GM18505 (cell line): ENCODE data around the gene BEST1.

Source experiments
- ATAC-seq: cut with Tn5 transposase; IDR thresholded peaks from one replicate; pipeline ENCODE4 v1.9.1; 2021; ENCODE audit not compliant: unreplicated experiment
- POLR2A ChIP-seq: IDR thresholded peaks from 4 replicates; pipeline ENCODE4 v1.6.1; 2011; ENCODE audit warnings: borderline replicate concordance; ENCODE audit not compliant: insufficient read depth, insufficient read length; ENCODE audit errors: extremely low read depth

BEST1 gene

DNA sequence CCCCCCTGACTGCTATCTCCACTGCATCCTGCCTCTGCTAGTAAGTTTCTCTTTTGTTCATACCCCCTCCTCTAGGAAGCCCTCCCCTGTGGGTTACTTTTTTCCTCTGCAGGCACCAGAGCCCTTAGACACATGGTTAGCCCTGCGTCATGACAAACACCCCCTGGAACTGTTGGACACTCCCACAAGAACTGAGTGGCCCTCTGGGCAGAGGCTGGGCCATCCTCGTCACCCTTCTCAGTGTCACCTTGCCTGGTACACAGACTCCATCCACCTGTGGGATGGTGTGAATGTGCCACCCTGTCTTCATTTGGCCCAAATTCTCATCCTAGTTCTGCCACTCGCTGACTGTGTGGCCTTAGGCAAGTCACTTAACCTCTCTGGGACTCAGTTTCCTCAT is 28.7 kb upstream of the BEST1 start:
- ATAC-seq, result no peak

DNA sequence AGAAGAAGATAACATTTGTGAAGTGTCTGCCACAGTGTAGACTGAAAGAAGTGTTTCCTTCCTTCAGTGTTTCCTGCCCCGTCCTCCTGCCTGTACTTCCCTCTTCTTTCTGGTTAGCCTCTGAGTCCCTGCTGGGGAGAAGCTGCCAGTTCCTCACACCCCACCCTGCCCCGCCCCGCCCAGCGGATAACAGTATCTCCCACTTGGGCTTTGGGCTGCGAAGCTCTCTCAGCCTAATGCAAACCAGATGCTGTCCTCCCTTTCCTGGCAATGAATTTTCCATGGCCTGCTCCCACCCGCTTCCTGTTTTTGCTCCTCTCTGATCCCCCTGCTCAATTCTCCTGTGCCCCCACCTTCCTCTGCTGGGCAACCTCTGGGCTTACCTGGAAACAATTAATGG is 27.6 kb upstream of the BEST1 start:
- ATAC-seq, result no peak
- TF ChIP-seq POLR2A, result no peak

More for the DNA sequence above, 28.7 kb upstream of the BEST1 start:
- TF ChIP-seq POLR2A, result no peak

- ATAC-seq, result no peak
- TF ChIP-seq POLR2A, result no peak
These were observed 26.7 kb upstream of the BEST1 start for GRCh38 chr11:61923166-61924063.

DNA sequence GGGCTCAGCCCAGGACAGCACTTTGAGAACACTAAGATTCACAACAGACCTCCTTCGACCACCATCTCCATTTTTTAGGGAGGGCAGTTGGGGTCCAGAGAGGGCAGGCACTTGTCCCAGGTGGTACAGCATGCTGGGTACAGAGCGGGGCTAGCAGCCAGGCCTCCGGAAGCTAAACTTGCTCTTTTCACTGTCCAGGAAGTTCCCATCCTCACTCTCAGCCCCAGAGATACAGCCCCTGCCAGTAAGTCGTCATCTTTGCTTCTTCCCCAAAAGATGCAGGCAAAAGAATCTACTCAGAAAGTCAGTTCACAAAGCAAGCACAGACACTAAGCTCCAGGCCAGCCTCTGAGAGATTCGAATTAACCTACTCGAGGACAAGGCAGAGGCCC is 26.1 kb upstream of the BEST1 start:
- no peak for TF ChIP-seq POLR2A
- ATAC-seq, result no peak

- ATAC-seq, result no peak
- no peak for TF ChIP-seq POLR2A
These were observed 24.4 kb upstream of the BEST1 start for GRCh38 chr11:61925736-61926135.

- no peak for ATAC-seq
- no peak for TF ChIP-seq POLR2A
These were observed 23.9 kb upstream of the BEST1 start for GRCh38 chr11:61926235-61926634.

GRCh38 chr11:61927501-61927900 is 22.6 kb upstream of the BEST1 start:
- no peak for TF ChIP-seq POLR2A
- ATAC-seq, result no peak

- no peak for ATAC-seq
- no peak for TF ChIP-seq POLR2A
These were observed 21.5 kb upstream of the BEST1 start for GRCh38 chr11:61928606-61929005.

DNA sequence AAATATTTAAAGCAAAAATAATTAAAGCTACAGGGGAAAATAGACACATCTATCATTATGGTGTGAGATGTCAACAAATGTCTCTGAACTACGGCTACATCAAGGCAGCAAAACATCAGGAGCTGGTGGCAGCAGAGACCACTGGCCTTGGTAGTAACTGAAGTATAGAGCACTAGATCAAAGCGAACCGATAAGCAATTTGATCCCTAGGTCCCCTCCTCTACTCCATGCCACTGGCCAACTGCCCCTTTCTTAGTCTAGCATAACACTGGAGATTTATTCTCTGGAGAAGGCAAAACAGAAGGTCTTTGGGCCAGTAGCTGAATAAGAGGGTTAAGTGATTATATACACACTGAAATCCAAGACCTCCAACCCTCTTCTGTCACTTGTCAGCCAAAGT is 19.2 kb upstream of the BEST1 start:
- TF ChIP-seq POLR2A, result no peak
- ATAC-seq, result no peak

DNA sequence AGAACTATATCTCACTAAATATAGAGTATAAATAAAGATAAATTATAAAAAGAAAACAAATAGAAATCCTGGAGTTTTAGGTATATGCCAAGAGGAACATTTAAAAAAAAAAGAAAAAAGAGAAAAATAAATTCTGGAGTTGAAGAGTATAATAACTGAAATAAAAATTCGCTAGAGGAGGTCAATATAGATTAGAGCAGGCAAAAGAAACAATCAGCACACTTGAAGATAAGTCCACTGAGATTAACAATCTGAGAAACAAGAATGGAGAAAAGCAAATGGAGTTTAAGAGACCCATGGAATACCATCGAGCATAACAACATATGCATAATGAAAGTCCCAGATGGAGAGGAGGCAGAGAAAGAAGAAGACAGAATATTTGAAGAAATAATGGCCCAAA is 14.3 kb upstream of the BEST1 start:
- TF ChIP-seq POLR2A, result no peak
- ATAC-seq, result no peak

GRCh38 chr11:61940466-61940865 is 9.7 kb upstream of the BEST1 start:
- ATAC-seq, result no peak

DNA sequence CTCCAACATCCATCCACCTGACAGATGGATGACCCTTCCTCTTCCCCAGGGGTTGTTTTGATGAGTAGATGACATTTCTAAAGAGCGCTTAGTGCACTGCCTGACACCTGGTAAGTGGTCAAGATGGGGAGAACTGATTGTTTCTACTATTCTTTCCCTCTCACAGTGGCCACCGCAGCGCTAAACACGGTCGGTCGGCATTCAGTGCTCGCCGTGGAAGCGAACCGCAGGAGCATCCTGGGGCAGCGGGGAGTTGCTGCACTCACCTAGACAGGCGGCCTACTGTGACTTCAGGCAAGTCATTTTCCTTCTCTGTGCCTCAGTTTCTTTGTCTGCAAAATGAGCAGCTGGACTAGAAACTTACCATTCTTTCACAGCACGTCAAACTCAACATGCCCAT is 5.0 kb upstream of the BEST1 start:
- no peak for ATAC-seq
- no peak for TF ChIP-seq POLR2A

More at GRCh38 chr11:61940466-61940865, 9.7 kb upstream of the BEST1 start:
- no peak for TF ChIP-seq POLR2A

- TF ChIP-seq POLR2A, result no peak
- no peak for ATAC-seq
These were observed 3.3 kb upstream of the BEST1 start for GRCh38 chr11:61946894-61947293.

DNA sequence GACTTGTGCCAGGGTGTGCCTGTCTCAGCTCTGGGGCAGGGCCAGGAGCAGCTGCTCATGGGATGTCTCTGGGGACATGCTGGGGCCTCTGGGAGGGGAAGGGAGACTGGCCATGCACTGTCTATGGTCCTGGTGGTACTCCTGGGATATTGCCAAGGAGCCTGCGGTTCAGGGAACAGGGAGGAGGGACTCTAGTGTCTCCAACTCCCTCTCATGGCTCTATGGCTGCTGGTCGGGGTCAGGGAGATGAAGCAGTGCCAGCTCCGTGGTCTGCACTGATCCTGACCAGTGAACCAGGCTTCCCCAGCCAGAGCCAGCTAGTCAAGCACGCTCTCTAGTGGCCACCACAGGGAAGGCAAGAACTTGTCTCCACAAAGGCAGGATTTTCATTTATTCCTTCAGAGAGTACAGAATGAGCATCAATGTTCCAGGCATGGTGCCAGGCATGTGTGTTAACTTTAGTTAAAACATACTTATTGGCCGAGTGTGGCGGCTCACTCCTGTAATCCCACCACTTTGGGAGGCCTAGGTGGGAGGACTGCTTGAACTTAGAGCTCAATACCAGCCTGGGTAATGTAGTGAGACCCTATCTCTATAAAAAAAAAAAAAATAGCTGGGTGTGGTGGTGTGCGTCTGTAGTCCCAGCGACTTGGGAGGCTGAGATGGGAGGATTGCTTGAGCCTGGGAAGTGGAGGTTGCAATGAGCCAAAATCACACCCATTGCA is 2.5 kb upstream of the BEST1 start:
- ATAC-seq, result no peak
- no peak for TF ChIP-seq POLR2A
